ENCODE data around the gene NIPSNAP2. TPM values are rescaled to one million over a fixed set of nuclear protein-coding genes. Genes with fewer than 3 reads are reported as not detected.

Gene NIPSNAP2
- total and polyA plus RNA-seq, 2 of the 13 experiments (the other 11 are each of a cell fraction or from before 2014, with no cell fraction given), result 40.3 to 61.5 TPM

- no TSS peak for BruUV-seq (replicated peaks)
- H2AFZ ChIP-seq (ENCODE audit: low read length), result no peak overlapping the region
- no peaks in the 10 kb centered on the region; a peak in 1 of 5 replicates for H3K27me3 ChIP-seq (ENCODE audit: control insufficient read depth in 1 of 2, insufficient read depth in 2 of 2, low read length in 2 of 2)
- no peak overlapping the region for H3K4me2 ChIP-seq (ENCODE audit: low read depth, low read length)
- intact Hi-C loops (cut with micrococcal nuclease; ENCODE audit: unreplicated experiment) (no loop called here), in situ Hi-C loops (cut with HindIII; ENCODE audit: extremely low pct_ligation_motif_present, low pct_unique_long_range_greater_than_20kb) (loop anchor here (25.0 kb wide), 2 partner anchors 195 to 320 kb away; no protein-coding TSS in a partner anchor)
- peak; percentile 51 for DNase-seq (ENCODE audit: low spot score)
- H3K79me2 ChIP-seq (ENCODE audit: insufficient read depth, low read length), result peaks cover 14% of the 10 kb centered on the region
- H3K36me3 ChIP-seq (replicated peaks in 1 of 2; ENCODE audit: control insufficient read depth in 1 of 2, insufficient read depth in 2 of 2, low read length in 2 of 2), result peaks cover 1 to 17% of the 10 kb centered on the region in 2 experiments; a peak in 2 of 5 replicates
- no peaks in the 10 kb centered on the region for H3K9me3 ChIP-seq (ENCODE audit: low read length)
- no peak overlapping the region for H3K4me3 ChIP-seq (replicated peaks in 1 of 3; ENCODE audit: insufficient read depth in 1 of 3, low read depth in 2 of 3, low read length in 3 of 3)
- no peak overlapping the region for H3K9ac ChIP-seq (ENCODE audit: insufficient read depth, low read depth, low read length)
- peak overlapping the region; percentile 28 for H3K27ac ChIP-seq (ENCODE audit: extremely low read length, insufficient read depth, low read length)
- H4K20me1 ChIP-seq (ENCODE audit: insufficient read depth, low read length), result no peaks in the 10 kb centered on the region
- peak; percentile 8 for FAIRE-seq
- peaks cover 47% of the 10 kb centered on the region for H3K4me1 ChIP-seq (ENCODE audit: insufficient read depth, low read length)
- ATAC-seq, result peak; percentile 80
- ChIA-PET POLR2A (no interaction called here), CTCF (ENCODE audit: low intra/inter-chr PET ratio, low total read pairs) (no interaction called here)
- WGBS (ENCODE audit: low lambda C conversion rate), result 25% methylated on average over 4 of the region's 4 CpGs
- TF ChIP-seq REST (IDR thresholded peaks at IDR 0.05; ENCODE audit: borderline replicate concordance in 1 of 2, low read depth in 1 of 2, low read length in 2 of 2) (no peak), POLR2AphosphoS5 (IDR thresholded peaks at IDR 0.05; ENCODE audit: low read depth, low read length) (no peak), FOXA1 (IDR thresholded peaks at IDR 0.05) (no peak), FOXA1 (CRISPR knock-in tag; IDR thresholded peaks at IDR 0.05) (no peak; the same call in 1 of the 2 replicates), NBN (conservative IDR thresholded peaks at IDR 0.05) (no peak), MYPOP (CRISPR knock-in tag; IDR thresholded peaks at IDR 0.05) (no peak), MLLT10 (CRISPR knock-in tag; IDR thresholded peaks at IDR 0.05) (no peak), RFX3 (CRISPR knock-in tag; IDR thresholded peaks at IDR 0.05) (no peak), GATAD1 (CRISPR knock-in tag; IDR thresholded peaks at IDR 0.05) (no peak), ATF6 (CRISPR knock-in tag; conservative IDR thresholded peaks at IDR 0.05) (no peak), YEATS4 (CRISPR knock-in tag; IDR thresholded peaks at IDR 0.05; ENCODE audit: borderline replicate concordance) (no peak), ZSCAN30 (CRISPR knock-in tag; IDR thresholded peaks at IDR 0.05) (no peak), TIGD3 (CRISPR knock-in tag; IDR thresholded peaks at IDR 0.05; ENCODE audit: borderline replicate concordance) (no peak)
Observed at GRCh38 chr7:55957190-55957589, 7.2 kb upstream of the NIPSNAP2 start.
